ENCODE results near the gene TOPBP1.

DNA sequence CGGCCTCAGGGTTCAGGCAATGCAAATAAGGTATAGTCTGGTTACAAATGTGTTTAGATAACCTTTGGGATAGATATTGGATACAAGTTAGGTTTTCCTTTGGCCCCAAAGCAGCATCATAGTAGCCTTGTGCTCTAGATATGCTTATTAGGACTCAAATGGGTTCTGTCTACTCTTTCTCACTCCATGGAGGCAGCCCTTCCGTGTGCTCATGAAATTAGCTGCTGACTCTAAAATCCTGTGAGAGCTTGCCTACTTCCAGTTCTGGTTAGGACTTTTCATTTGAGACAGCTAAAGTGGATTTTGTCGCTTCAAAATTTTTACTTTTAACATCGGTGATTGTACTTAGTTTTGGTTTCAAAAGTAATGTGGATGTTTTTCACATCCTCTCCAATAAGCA is 86.7 kb downstream of the TOPBP1 start:
- no peak for TF ChIP-seq GATA3 (IDR thresholded peaks at IDR 0.05; ENCODE audit: low read depth, low read length)
- TF ChIP-seq GATA2 (IDR thresholded peaks at IDR 0.05; ENCODE audit: low read depth, low read length) = no peak

All from SH-SY5Y (cell line).